HG03457 (cell line): ENCODE results near the gene AZU1.

Source experiments
- ATAC-seq: cut with Tn5 transposase; IDR thresholded peaks from one replicate; pipeline ENCODE4 v1.9.1; 2021; ENCODE audit warnings: moderate number of reproducible peaks; ENCODE audit not compliant: unreplicated experiment

Gene AZU1

DNA sequence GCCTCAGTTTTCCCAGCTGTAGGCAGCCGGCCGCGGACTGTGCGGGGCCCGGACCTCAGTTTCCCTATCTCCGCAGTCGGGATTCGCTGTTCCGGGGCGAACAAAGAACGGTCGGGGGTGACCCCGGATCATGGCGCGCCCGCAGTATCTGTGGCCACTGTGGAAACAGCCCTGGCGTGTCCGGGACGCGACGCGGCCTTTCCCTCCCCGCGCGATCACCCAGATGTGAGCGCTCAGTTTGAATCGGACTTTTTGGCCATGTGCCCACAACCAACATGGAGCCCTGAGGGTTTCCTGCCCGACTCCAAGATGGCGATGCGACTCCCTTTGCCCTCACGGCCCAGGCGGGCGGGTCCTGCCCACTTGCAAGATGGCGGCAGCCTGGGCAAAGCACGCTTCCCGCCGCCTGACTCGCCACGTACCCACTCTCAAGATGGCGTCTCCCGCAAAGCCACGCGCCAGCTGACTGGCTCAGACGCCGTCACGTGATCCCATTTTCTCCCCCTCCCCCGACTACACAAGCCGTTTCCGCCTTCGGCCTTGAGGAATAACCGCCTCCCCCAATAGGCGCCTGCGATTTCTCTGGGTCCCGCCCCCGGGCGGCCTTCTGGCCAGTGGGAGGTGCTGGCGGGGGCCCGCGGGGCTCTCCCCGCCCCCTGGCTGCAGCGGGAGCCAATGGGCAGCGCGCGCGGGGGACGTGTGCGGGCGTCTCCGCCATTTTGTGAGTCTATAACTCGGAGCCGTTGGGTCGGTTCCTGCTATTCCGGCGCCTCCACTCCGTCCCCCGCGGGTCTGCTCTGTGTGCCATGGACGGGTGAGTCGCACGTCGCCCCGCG lies 30.7 kb upstream of the AZU1 start, which contains the start of gene PTBP1:
PTBP1 (plus strand) TSS at position 761 of the 836 bp plus-strand sequence; CDS start at position 807, 46 bp downstream.
- ATAC-seq: peak; percentile 59

DNA sequence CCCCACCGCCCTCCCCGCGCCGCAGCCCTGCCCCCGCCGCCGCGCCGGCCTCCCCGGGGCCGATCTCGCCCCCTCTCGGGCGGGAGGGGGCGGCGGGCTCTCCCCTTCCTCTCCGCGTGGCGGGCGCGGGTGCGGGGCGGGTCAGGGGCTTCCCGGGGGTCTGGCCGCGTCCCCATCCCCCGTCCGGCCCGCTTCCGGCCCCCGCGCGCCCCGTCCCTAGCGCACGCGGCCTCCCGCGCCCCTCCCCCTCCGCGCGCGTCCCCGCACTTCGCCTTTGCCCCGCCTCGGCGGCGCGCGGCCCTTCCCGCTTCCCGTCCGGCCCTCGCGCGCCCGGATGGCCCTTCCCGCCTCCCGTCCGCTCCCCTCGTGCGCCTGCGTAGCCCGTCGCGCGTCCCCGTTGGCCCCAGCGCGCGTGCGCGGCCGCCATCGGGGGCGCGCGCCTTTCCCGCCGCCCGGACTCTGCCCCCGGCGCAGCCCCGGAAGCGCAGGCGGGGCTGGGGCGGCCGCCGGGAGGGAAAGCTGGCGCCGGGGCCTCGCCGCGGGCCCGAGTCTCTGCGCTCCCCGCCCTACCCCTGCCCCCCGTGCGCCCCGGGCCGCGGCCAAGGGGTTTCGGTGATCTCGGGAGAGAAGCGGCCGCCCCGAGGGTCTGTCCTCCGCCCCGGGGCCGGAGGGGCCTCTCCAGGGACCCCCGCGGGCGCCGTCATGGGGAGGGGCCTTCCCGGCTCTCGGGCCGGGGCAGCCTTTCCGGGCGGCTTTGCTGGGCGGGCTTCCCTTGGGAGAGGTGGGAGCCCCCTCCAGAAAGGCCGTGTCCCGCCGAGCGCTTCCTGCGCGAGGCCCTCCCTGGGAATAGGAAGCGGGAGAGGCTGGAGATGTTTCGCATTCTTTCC lies 29.9 kb upstream of the AZU1 start:
- peak; percentile 22 for ATAC-seq

DNA sequence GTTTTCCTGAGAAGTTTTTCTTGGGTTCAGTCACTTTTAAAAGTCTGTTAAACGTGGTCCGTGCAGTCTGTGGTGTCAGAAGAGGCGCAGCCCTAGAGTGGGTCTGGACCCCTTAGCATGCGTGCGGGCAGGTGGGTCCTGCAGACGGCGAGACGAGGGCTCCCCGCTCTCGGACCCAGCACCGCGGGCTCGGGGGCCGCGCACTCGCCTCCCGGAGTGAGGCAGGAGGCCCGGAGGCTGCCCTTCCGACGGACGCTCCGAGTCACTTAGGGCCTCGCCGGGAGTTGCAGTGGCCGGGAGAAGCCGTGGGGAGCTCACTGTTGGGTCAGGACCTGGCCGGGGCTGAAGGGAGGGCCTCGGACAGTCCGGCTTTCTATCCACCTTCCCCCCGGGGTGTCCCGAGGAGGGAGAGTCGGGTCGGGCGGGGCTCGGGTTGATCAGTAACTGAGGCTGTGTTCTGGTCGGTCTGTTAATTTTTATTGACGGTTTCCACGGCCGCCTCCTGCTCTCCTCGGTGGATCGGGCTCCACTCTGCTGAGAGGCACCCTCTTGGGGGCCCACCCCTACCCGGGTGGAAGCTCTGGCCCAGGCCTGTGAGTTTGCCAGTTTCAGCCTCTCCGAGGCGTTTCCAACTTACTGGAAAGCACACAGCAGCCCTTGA lies 29.1 kb upstream of the AZU1 start:
- ATAC-seq: no peak

DNA sequence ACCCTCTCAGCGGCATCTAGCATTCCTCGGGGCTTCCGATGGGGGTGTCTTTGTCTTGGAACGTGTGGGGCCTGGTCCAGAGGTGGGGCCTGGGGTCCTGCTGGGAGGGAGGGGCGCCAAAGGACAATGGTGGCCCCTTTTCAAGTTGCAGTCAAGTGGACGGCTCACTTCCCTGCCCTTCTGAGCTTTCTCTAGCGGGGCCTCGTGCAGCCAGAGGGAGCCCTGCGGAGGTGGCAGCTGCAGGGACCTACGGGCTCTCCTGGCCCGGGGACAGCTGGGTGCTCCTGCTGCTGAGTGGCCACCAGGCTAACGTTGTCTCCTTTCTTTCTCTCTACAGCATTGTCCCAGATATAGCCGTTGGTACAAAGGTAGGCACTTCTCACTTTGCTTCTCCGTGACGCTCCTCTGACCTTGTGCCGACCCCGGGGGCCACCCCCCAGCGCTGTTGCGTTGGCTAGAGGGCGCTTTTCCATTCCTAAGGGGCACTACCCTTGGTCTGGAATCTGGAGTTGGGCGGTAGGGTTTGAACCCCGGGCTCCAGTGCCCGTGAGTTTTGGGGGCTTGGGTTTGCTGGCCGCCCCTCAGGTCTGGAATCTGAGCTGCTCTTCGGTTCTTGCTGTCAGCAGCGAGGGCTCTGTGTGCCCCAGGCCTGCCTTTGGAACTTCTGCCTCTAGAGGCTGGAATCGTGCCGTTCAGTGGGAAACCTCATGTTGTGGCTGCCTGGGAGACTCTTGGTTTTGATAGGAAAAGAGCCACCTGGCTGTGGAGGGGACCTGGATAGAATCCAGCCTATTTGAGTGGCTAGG lies 28.4 kb upstream of the AZU1 start:
- ATAC-seq: no peak

DNA sequence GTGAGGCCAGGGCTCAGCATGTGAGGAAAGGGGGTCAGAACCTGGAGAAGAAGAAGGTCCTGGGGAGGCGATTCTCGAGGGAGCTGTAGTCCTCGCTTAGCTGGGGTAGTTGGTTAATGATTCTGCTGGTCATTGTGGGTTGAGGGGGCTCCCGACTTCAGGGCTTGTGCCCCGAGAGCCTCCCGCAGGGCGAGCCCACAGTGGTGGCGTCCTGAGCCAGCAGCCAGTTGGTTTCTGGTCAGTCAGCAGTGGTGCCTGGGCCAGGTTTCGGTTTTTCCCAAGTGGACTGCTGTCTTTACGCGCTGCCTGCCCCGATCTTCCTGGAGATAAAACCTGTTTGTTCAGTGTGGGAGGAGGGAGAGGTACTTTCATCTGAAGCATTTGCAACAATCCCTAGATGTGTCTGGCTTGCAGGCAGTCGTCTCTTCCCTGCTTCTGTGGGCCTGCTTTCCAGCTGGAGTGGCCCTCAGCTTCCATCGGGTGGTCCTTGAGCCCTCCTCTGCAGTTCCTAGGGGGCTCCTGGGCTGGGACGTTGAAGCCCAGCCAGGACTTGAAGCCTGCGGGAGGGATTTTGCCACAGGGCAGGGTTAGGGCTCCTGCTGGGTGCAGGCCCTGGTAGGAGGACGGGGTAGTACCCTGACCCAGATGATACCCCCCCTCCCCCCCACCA lies 27.1 kb upstream of the AZU1 start:
- no peak for ATAC-seq

DNA sequence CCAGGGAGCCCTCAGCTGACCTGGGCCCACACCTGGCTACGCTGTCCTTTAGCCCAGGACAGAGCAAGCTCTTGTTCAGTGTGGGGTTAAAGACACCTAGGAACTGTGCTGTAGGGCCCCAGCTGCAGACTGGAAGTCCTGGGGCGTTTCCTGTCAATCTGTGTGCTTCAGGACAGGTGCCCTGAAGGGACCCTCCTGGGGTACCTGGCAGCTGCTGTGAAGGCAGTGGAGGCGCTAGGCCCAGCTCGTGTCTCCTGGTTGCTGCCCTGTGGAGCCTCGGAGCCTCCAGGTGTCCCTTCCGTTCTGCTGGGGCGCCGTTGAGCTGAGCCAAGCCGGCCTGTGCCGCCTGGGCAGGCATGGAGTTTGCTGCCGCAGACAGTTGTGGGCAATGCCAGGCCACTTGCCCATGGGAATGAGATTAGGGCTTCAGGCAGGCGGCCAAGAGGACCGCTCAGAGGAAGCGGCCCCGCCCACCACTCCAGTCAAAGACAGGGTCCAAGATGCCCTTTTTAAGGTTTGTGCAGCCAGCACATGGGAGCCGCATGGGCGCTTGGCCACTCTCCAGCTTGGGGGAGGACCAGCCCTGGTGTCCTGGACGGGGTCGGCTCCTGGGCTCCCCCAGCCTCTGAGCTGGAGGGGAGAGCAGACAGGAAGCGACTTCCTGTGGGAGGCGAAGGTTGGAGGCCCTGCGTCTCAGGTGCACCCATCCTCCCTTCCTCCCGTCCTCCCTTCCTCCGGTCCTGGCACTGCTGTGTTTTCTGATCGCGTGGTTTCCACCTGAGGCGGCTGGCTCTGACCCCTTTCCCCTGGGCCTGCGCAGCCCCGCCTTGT lies 26.4 kb upstream of the AZU1 start:
- ATAC-seq: no peak

DNA sequence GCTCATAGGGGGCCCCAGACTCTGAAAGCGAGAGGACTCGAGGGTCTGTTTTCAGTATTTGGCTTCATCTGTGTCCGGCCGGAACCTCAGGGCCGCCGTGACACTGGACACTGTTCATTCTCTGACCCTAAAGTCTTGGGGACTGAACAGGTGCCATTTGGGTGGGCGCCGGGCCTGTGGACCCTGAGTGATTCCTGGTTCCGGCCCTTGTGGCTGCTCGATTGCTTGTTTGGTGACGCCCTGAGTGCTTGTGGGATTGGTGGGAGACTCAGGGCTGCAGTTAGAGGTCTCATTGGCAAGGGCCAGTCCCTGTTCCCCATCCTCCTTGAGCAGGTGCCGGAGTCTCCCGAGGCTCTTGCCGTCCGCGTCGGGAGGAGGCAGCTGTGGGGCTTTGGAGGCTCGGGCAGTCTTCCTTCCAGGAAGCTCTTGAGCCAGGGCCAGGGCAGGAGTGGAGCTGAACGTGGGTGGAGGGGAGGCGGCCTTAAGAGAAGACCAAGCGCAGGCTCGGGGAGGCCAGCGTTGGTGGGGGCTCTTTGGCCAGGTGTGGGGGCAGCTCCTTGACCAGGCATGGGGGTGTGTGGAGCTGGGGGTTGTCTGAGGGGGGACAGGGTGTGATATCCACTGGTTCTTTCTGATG lies 25.7 kb upstream of the AZU1 start:
- no peak for ATAC-seq

DNA sequence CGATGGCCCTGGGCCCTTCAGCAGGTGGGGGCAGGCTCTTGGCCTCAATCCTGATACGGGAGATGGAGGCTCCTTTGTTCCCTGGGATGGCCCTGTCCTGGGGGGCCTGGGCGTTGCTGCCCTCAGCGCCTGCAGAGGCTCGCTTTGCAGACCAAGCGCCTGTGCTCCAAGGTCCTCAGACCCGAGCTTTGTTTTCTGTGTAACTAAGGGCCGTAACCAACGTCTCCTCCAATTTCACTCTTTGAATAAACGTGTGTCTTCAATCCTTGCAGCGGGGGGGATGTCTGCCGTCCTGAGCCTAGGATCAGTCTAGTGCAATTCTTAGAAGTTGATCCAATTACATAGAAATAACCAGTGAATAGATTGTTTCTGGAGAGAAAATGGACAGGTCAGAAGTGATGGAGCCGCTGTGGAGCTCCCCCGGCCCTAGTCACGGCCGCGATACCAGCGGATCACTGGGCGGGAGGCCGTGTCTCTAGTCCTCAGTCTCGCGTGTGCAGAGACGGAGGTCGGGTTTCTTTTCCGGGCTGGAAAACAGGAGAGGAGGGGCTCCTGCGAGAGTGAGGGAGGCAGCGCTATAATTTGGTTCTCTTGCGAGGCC lies 25.0 kb upstream of the AZU1 start:
- no peak for ATAC-seq

DNA sequence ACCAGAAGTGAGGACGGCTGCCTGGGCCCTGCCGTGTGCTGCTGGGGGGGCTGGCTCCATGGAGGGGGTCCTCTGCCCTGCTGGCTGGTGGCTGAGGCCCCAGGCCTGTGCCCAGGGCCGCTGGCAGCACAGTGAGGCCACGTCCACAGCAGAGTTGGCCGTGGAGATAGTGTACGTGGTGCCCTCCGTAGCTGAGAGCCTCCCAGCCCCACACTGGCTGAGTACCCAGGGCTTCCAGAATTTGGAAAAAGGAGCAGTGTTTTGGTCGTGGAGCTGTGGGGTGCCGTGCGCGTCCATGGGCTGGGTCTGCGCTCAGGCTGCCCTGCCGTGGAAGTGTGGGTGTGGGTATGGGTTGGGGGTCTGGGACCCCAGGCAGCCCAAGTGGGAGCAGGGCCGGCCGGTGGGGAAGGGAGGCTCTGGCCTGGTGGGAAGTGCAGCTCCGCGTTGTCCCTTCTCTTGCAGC lies 24.5 kb upstream of the AZU1 start:
- ATAC-seq: no peak

DNA sequence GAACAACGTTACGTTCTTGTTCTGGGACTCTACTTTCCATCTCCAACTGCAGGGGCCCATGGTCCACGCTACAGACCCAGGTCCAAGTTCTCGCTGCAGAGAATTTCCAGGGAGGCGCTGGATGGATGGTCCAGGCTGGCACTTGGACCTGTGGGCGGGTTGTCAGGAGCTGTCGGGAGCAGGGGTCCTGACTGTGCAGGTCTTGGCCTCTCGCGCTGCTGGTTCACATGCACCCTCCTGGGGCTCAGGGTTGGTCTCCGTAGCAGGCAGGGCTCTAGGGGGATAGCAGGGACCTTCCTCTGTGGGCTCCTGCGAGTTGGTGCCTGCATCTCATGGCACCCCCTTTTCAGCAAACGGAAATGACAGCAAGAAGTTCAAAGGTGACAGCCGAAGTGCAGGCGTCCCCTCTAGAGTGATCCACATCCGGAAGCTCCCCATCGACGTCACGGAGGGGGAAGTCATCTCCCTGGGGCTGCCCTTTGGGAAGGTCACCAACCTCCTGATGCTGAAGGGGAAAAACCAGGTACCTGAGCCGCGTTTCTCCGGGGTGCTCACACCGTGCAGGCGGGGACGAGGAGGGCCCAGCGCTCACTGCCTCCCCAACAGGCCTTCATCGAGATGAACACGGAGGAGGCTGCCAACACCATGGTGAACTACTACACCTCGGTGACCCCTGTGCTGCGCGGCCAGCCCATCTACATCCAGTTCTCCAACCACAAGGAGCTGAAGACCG lies 23.8 kb upstream of the AZU1 start:
- ATAC-seq: no peak

DNA sequence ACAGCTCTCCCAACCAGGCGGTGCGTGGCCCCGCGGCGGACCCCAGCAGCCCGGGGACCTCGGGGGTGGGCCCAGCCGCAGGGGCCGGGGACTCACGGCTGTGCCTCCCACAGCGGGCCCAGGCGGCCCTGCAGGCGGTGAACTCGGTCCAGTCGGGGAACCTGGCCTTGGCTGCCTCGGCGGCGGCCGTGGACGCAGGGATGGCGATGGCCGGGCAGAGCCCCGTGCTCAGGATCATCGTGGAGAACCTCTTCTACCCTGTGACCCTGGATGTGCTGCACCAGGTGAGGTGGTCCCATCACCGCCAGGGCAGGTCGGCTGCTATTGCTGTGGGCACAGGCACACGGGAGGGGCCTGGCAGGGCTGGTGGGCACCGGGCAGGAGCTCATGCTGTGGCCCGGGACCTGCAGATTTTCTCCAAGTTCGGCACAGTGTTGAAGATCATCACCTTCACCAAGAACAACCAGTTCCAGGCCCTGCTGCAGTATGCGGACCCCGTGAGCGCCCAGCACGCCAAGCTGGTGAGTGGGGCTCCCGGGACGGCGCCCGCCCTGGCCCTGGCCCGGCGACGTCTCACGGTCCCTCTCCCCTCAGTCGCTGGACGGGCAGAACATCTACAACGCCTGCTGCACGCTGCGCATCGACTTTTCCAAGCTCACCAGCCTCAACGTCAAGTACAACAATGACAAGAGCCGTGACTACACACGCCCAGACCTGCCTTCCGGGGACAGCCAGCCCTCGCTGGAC lies 23.0 kb upstream of the AZU1 start:
- no peak for ATAC-seq

DNA sequence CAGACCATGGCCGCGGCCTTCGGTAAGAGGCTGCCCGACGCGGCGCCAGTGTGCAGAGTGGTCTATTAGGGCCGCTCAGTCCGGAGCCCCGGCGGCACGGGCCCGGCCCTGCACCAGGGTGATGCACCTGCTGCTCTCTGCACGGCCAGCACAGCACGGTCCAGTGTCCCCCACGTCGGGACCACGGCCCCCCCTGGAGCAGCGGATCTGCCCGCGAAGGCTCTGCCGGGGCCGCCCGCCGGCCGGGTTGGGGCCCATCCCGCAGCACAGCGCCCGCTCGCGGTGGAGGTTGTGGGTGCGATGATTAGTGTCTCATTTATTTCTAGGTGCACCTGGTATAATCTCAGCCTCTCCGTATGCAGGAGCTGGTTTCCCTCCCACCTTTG lies 22.5 kb upstream of the AZU1 start:
- no peak for ATAC-seq

DNA sequence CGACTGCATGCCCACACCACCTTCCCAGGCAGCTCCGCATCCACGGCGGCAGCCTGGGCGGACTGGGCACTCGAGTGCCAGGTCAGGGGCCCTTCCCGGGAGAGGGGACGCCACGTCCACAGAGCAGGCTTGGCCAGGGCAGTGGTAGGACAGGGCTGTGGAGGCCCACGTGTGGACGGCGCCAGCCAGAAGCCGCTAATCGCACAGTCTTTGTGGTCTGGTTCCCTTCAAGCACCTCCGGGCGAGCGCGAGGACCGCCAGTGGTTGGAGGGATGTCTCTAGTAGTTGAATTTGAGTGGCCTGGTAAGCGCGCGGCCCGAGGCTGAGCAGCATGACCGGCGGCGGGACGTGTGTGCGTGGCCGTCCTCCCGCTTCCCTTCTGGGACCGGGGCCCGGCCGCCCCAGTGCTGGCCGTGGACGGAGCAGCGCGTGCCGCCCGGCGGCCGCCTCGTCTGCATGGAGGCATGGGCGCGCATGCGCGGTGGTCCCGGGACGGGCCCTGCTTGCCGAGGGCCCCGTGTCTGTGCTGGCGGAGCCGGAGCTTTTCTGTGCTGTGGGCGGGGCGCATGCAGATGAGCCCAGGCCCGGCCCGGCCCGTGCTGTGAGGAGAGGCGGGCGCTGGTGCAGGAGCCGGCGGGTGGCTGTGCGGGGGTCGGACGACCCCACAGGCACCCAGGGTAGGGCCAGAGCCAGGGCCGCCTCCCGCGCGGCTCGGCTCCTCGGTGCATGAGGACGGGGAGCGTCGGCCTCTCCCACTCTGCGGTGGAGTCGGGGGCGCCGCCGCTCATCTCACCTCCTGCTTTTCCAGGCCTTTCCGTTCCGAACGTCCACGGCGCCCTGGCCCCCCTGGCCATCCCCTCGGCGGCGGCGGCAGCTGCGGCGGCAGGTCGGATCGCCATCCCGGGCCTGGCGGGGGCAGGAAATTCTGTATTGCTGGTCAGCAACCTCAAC lies 21.8 kb upstream of the AZU1 start:
- no peak for ATAC-seq

DNA sequence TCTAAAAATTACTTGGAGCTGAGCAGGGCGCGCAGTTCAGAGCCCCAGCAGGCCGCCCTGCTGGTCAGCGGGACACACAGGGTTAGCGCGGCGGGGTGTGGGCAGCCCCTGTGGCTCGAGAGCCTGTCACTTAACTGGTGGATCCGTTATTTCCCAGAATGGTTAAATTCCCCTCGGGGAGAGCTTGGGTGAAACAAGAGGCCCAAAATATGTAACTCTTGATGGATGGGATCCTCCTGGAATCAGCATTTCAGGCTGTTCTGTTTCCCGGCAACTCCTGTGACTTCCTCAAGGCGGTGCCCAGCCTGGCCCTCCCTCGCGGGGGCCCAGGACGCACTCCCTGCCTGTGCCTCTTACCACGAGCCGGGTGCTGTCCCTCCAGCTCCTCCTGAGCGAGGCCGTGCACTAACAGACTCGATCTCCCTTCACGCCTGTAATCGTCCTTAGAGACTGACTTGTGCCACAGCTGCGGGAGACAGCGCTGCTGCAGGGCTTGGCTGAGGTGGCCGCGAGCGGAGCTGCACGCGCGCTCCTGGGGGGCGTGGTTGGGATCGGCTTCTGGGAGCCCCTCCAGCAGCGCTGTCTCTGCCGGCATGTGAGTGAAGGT lies 20.7 kb upstream of the AZU1 start:
- no peak for ATAC-seq
